H9 (cell line): ENCODE results near the gene PABPN1. TPM values are rescaled to one million over a fixed set of nuclear protein-coding genes. Genes with fewer than 3 reads are reported as not detected.

Source experiments
- DNase-seq: peaks from one replicate; pipeline ENCODE4 v3.0.0-alpha.2; 2017
- H2AFZ ChIP-seq: one replicate; pipeline ENCODE4 v1.6.1; 2013; ENCODE audit warnings: mild to moderate bottlenecking, low read length, control low read depth, moderate library complexity
- H2AK5ac ChIP-seq: 2 replicates; pipeline ENCODE4 v1.6.1; 2013; ENCODE audit warnings: low read length, control low read depth, mixed read lengths; ENCODE audit not compliant: insufficient read length
- H2BK120ac ChIP-seq: one replicate; pipeline ENCODE4 v1.6.1; 2013; ENCODE audit warnings: low read depth, mild to moderate bottlenecking, low read length, control low read depth, inconsistent platforms; ENCODE audit not compliant: poor library complexity, severe bottlenecking
- H2BK12ac ChIP-seq: 2 replicates; pipeline ENCODE4 v1.6.1; 2013; ENCODE audit warnings: low read length, control low read depth, mixed read lengths, low read depth; ENCODE audit not compliant: insufficient read length
- H2BK15ac ChIP-seq: 2 replicates; pipeline ENCODE4 v1.6.1; 2013; ENCODE audit warnings: low read depth, low read length, control low read depth
- H2BK20ac ChIP-seq: one replicate; pipeline ENCODE4 v1.6.1; 2013; ENCODE audit warnings: low read depth, mild to moderate bottlenecking, low read length, control low read depth, inconsistent platforms; ENCODE audit not compliant: poor library complexity, severe bottlenecking
- H2BK5ac ChIP-seq: 2 replicates; pipeline ENCODE4 v1.6.1; 2013; ENCODE audit warnings: low read length, control low read depth, mixed read lengths; ENCODE audit not compliant: insufficient read length
- H3K14ac ChIP-seq: 2 replicates; pipeline ENCODE4 v1.6.1; 2013; ENCODE audit warnings: low read length, control low read depth; ENCODE audit not compliant: insufficient read depth
- H3K18ac ChIP-seq: 2 replicates; pipeline ENCODE4 v1.6.1; 2013; ENCODE audit warnings: low read depth, mild to moderate bottlenecking, mixed read lengths, low read length, control low read depth; ENCODE audit not compliant: insufficient read length
- H3K23ac ChIP-seq: 2 replicates; pipeline ENCODE4 v1.6.1; 2013; ENCODE audit warnings: low read length, control low read depth, mixed read lengths, low read depth; ENCODE audit not compliant: insufficient read length
- H3K23me2 ChIP-seq: 2 replicates; pipeline ENCODE4 v1.6.1; 2013; ENCODE audit warnings: low read depth, mild to moderate bottlenecking, mixed read lengths, low read length, control low read depth; ENCODE audit not compliant: insufficient read length, poor library complexity, severe bottlenecking
- H3K27ac ChIP-seq: 2 replicates; pipeline ENCODE4 v1.5.1; 2013; ENCODE audit warnings: low read length, control low read depth, mixed read lengths, low read depth; ENCODE audit not compliant: insufficient read length
- H3K27me3 ChIP-seq: 2 replicates; pipeline ENCODE4 v1.6.1; 2013; ENCODE audit warnings: low read length, control low read depth, inconsistent platforms; ENCODE audit not compliant: insufficient read depth
- H3K4ac ChIP-seq: 2 replicates; pipeline ENCODE4 v1.6.1; 2013; ENCODE audit warnings: low read depth, mild to moderate bottlenecking, control low read depth, inconsistent platforms, low read length, moderate library complexity
- H3K4me1 ChIP-seq: 2 replicates; pipeline ENCODE4 v1.6.1; 2013; ENCODE audit warnings: low read length, control low read depth, inconsistent platforms; ENCODE audit not compliant: insufficient read depth
- H3K4me2 ChIP-seq: 2 replicates; pipeline ENCODE4 v1.6.1; 2013; ENCODE audit warnings: low read length, control low read depth, mixed read lengths; ENCODE audit not compliant: insufficient read length, insufficient read depth
- H3K56ac ChIP-seq: 2 replicates; pipeline ENCODE4 v1.6.1; 2013; ENCODE audit warnings: low read depth, mild to moderate bottlenecking, mixed read lengths, low read length, control low read depth; ENCODE audit not compliant: insufficient read length
- H3K79me1 ChIP-seq: 2 replicates; pipeline ENCODE4 v1.6.1; 2013; ENCODE audit warnings: low read depth, mild to moderate bottlenecking, moderate library complexity, low read length, control low read depth, inconsistent platforms; ENCODE audit not compliant: insufficient read depth, poor library complexity, severe bottlenecking
- H3K79me2 ChIP-seq: 2 replicates; pipeline ENCODE4 v1.6.1; 2013; ENCODE audit warnings: low read length, control low read depth, inconsistent platforms; ENCODE audit not compliant: insufficient read depth
- H3K9ac ChIP-seq: 2 replicates; pipeline ENCODE4 v1.6.1; 2013; ENCODE audit warnings: low read length, control low read depth, mixed read lengths; ENCODE audit not compliant: insufficient read length; ENCODE audit errors: extremely low read depth
- H3K9me3 ChIP-seq: one replicate; pipeline ENCODE4 v1.6.1; 2013; ENCODE audit warnings: low read depth, low read length, inconsistent platforms; ENCODE audit not compliant: control insufficient read depth
- H3T11ph ChIP-seq: one replicate; pipeline ENCODE4 v1.6.1; 2013; ENCODE audit warnings: mild to moderate bottlenecking, low read length, control low read depth, inconsistent platforms
- H4K20me1 ChIP-seq: one replicate; pipeline ENCODE4 v1.6.1; 2013; ENCODE audit not compliant: control insufficient read depth, insufficient read length, insufficient read depth
- H4K5ac ChIP-seq: 2 replicates; pipeline ENCODE4 v1.6.1; 2013; ENCODE audit warnings: low read depth, mild to moderate bottlenecking, mixed read lengths, low read length, control low read depth; ENCODE audit not compliant: insufficient read length
- H4K8ac ChIP-seq: replicated peaks from 2 replicates; pipeline ENCODE4 v1.6.1; 2013; ENCODE audit warnings: low read length, control low read depth, mixed read lengths, low read depth; ENCODE audit not compliant: insufficient read length
- H4K91ac ChIP-seq: 2 replicates; pipeline ENCODE4 v1.6.1; 2013; ENCODE audit warnings: low read depth, mild to moderate bottlenecking, moderate library complexity, mixed read lengths, low read length, control low read depth; ENCODE audit not compliant: insufficient read length
- H3K27ac Mint-ChIP-seq, 3 experiments: 2 replicates in 2 of 3; 3 replicates in 1 of 3; pipeline ENCODE4 v1.8.0; 2020 to 2021; ENCODE audit warnings: mixed read lengths in 3 of 3, mild to moderate bottlenecking in 1 of 3, moderate library complexity in 1 of 3
- H3K27me3 Mint-ChIP-seq: 2 replicates; pipeline ENCODE4 v1.8.0; 2021; ENCODE audit warnings: low read depth, mild to moderate bottlenecking, moderate library complexity, mixed read lengths
- H3K36me3 Mint-ChIP-seq, 3 experiments: 2 replicates in 2 of 3; 3 replicates in 1 of 3; pipeline ENCODE4 v1.8.0; 2020 to 2021; ENCODE audit warnings: low read depth in 3 of 3, mixed read lengths in 3 of 3; ENCODE audit not compliant: insufficient read depth in 1 of 3
- H3K4me1 Mint-ChIP-seq, 2 experiments: 2 replicates each; pipeline ENCODE4 v1.8.0; 2020; ENCODE audit warnings: mixed read lengths in 2 of 2
- H3K4me3 Mint-ChIP-seq, 2 experiments: 2 replicates in 1 of 2; 3 replicates in 1 of 2; pipeline ENCODE4 v1.8.0; 2020 to 2021; ENCODE audit warnings: mild to moderate bottlenecking in 2 of 2, mixed read lengths in 2 of 2, moderate library complexity in 1 of 2
- H3K9me3 Mint-ChIP-seq, 2 experiments: 2 replicates in 1 of 2; 3 replicates in 1 of 2; pipeline ENCODE4 v1.8.0; 2020; ENCODE audit warnings: mild to moderate bottlenecking in 2 of 2, mixed read lengths in 2 of 2, moderate library complexity in 1 of 2
- WGBS: extraction: QIAGEN DNeasy Blood & Tissue Kit; methylation state at CpG from one replicate; pipeline ENCODE4 v1.1.7; 2013; ENCODE audit warnings: missing lambda C conversion rate, low lambda C conversion rate, mixed read lengths; ENCODE audit not compliant: insufficient read length; ENCODE audit errors: extremely low coverage; 5-methylcytosine and 5-hydroxymethylcytosine counted together
- total RNA-seq: library from RNA; stranded (reverse); gene quantifications from 2 replicates; pipeline ENCODE4 v1.2.1, GENCODE V29; 2021
- TF ChIP-seq, protein P1 (sequence below): fragments of 200-600 bp; sonication (generic); conservative IDR thresholded peaks from 3 replicates; pipeline ENCODE4 v1.8.0; 2021; ENCODE audit warnings: antibody characterized with exemption, mild to moderate bottlenecking

PABPN1 gene
- total RNA-seq, 1 experiment from 2014 or later, result 333 TPM

DNA sequence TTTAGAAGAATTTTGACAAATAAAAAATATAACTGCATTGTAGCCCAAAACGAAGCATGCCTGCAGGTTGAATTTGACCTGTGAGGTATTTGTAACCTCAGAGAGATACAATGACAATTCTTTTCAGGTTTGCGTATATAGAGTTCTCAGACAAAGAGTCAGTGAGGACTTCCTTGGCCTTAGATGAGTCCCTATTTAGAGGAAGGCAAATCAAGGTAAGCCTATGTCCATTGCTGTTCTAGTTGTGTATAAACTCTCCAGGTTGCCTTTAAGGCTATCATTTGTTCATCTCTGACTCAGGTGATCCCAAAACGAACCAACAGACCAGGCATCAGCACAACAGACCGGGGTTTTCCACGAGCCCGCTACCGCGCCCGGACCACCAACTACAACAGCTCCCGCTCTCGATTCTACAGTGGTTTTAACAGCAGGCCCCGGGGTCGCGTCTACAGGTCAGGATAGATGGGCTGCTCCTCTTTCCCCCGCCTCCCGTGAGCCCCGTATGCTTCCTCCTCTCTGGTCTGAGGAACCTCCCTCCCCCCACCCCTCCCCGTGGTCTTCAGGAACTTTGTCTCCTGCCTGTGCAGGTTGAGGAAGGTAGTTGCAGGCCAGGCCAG, 2.7 kb downstream of the PABPN1 start:
- H2BK15ac ChIP-seq, result no peak overlapping the region
- H3K79me2 ChIP-seq, result peaks cover 10% of the 10 kb centered on the region; the same call in 1 of the 2 replicates
- H2BK12ac ChIP-seq, result no peak overlapping the region
- no peaks in the 10 kb centered on the region for H3K27me3 ChIP-seq
- no peaks in the 10 kb centered on the region for H3K9me3 ChIP-seq
- H3K14ac ChIP-seq, result no peak overlapping the region
- Mint-ChIP-seq H3K36me3 (peaks cover 34 to 51% (median 48%) of the 10 kb centered on the region in 3 experiments), H3K27me3 (no peaks in the 10 kb centered on the region), H3K9me3 (no peaks in the 10 kb centered on the region; a peak in 1 of 5 replicates), H3K4me3 (no peak overlapping the region; a peak in 2 of 5 replicates), H3K4me1 (peaks cover 22 to 28% of the 10 kb centered on the region in 2 experiments), H3K27ac (peak overlapping the region in 1 of 3 experiments; percentile 47; a peak in 1 of 7 replicates)
- no peak for DNase-seq
- no peak overlapping the region for H3T11ph ChIP-seq
- H4K91ac ChIP-seq, result no peak overlapping the region
- no peak overlapping the region for H3K23ac ChIP-seq
- TF ChIP-seq, protein P1, sequence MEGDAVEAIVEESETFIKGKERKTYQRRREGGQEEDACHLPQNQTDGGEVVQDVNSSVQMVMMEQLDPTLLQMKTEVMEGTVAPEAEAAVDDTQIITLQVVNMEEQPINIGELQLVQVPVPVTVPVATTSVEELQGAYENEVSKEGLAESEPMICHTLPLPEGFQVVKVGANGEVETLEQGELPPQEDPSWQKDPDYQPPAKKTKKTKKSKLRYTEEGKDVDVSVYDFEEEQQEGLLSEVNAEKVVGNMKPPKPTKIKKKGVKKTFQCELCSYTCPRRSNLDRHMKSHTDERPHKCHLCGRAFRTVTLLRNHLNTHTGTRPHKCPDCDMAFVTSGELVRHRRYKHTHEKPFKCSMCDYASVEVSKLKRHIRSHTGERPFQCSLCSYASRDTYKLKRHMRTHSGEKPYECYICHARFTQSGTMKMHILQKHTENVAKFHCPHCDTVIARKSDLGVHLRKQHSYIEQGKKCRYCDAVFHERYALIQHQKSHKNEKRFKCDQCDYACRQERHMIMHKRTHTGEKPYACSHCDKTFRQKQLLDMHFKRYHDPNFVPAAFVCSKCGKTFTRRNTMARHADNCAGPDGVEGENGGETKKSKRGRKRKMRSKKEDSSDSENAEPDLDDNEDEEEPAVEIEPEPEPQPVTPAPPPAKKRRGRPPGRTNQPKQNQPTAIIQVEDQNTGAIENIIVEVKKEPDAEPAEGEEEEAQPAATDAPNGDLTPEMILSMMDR, result no peak
- H3K18ac ChIP-seq, result no peak overlapping the region
- H2BK5ac ChIP-seq, result no peak overlapping the region
- H2AFZ ChIP-seq, result no peak overlapping the region
- no peak overlapping the region for H2BK20ac ChIP-seq
- H3K23me2 ChIP-seq, result peaks cover 13% of the 10 kb centered on the region
- H3K4ac ChIP-seq, result no peak overlapping the region
- no peak overlapping the region for H3K56ac ChIP-seq
- no peak overlapping the region for H2AK5ac ChIP-seq
- no peak overlapping the region for H4K5ac ChIP-seq
- peaks cover 3% of the 10 kb centered on the region; the same call in 1 of the 2 replicates for H3K4me1 ChIP-seq
- H2BK120ac ChIP-seq, result no peak overlapping the region
- no peak overlapping the region for H3K9ac ChIP-seq
- no CpG with 5 or more reads among the region's 18 CpGs for WGBS
- no peaks in the 10 kb centered on the region for H4K20me1 ChIP-seq
- H3K79me1 ChIP-seq, result peaks cover 4% of the 10 kb centered on the region
- no peak overlapping the region for H3K27ac ChIP-seq
- no peak overlapping the region for H3K4me2 ChIP-seq
- no peak overlapping the region for H4K8ac ChIP-seq
